Lower lobe of right lung (tissue), 2 donors: Measurements from ENCODE around the gene RETREG3. TPM values are rescaled to one million over a fixed set of nuclear protein-coding genes. Genes with fewer than 3 reads are reported as not detected.

Experiments used
- ATAC-seq, 2 donors: fragments of 200-7000 bp; cut with Tn5 transposase; one replicate each; pipeline ENCODE4 v1.9.1; 2020 to 2022; ENCODE audit warnings: mild to moderate bottlenecking in 2 of 2, moderate library complexity in 2 of 2
- DNase-seq: peaks from one replicate; pipeline ENCODE4 v3.0.0-alpha.2; 2020
- H3K27ac ChIP-seq: fragments of 200-600 bp; one replicate; pipeline ENCODE4 v1.8.0; 2022
- H3K27me3 ChIP-seq: fragments of 200-600 bp; one replicate; pipeline ENCODE4 v1.8.0; 2022; ENCODE audit warnings: low read depth
- H3K36me3 ChIP-seq: fragments of 200-600 bp; one replicate; pipeline ENCODE4 v1.8.0; 2022; ENCODE audit warnings: mild to moderate bottlenecking
- H3K4me1 ChIP-seq: fragments of 200-600 bp; one replicate; pipeline ENCODE4 v1.8.0; 2022
- H3K4me3 ChIP-seq: fragments of 200-600 bp; one replicate; pipeline ENCODE4 v1.8.0; 2022; ENCODE audit warnings: mild to moderate bottlenecking
- H3K9me3 ChIP-seq: fragments of 200-600 bp; one replicate; pipeline ENCODE4 v1.8.0; 2022
- CTCF ChIP-seq: fragments of 200-600 bp; IDR thresholded peaks from one replicate; pipeline ENCODE4 v1.8.0; 2022; ENCODE audit warnings: antibody characterized with exemption, mild to moderate bottlenecking
- intact Hi-C: fragments of 100-400 bp; cut with DNase I; formaldehyde crosslinking; loops from one replicate; pipeline ENCODE4 v1.11.0; 2022
- total RNA-seq: library from RNA; stranded (reverse); fragmentation: NEBNext Ultra II Directional; extraction: Animal tissue kit (Norgen Biotek cat#: 25700); gene quantifications from one replicate; pipeline ENCODE4 v1.2.1, GENCODE V29; 2021
- donor health status: DM: no; HTN: yes; CAD: no; lungs with severe emphysema.

The RETREG3 gene
- total RNA-seq, 1 donor from 2014 or later, result 70.7 TPM

- ATAC-seq, result peak; percentile 6
- H3K27ac ChIP-seq, result no peak overlapping the region
- intact Hi-C loops, result no loop called here
- H3K27me3 ChIP-seq, result no peaks in the 10 kb centered on the region
- H3K36me3 ChIP-seq, result peaks cover 72% of the 10 kb centered on the region
- no peaks in the 10 kb centered on the region for H3K9me3 ChIP-seq
- no peak overlapping the region for H3K4me3 ChIP-seq
- no peak for TF ChIP-seq CTCF
- H3K4me1 ChIP-seq, result peaks cover 32% of the 10 kb centered on the region
- DNase-seq, result no peak
These were observed 37.5 kb downstream of the RETREG3 start for GRCh38 chr17:42571435-42572225.

GRCh38 chr17:42568341-42569111, 40.6 kb downstream of the RETREG3 start:
- intact Hi-C loops, result no loop called here
- Histone ChIP-seq H3K36me3 (peaks cover 77% of the 10 kb centered on the region), H3K27ac (peak overlapping the region; percentile 96), H3K9me3 (no peaks in the 10 kb centered on the region), H3K4me3 (peak overlapping the region; percentile 86), H3K4me1 (peaks cover 48% of the 10 kb centered on the region), H3K27me3 (no peaks in the 10 kb centered on the region)
- no peak for TF ChIP-seq CTCF
- DNase-seq, result no peak
- no peak for ATAC-seq

GRCh38 chr17:42566883-42567573, 42.1 kb downstream of the RETREG3 start, which contains the start of gene MLX:
TSS of gene MLX (plus strand) at chr17:42567100. CDS start at chr17:42567125, 25 bp downstream.
- DNase-seq (peak; percentile 97), ATAC-seq (peak; percentile 90 to 92)
- Histone ChIP-seq H3K9me3 (no peaks in the 10 kb centered on the region), H3K36me3 (peaks cover 62% of the 10 kb centered on the region), H3K27ac (peak within 1 kb of the TSS; percentile 96), H3K4me3 (peak within 1 kb of the TSS; percentile 86), H3K27me3 (no peaks in the 10 kb centered on the region), H3K4me1 (peaks cover 55% of the 10 kb centered on the region)
- intact Hi-C loops, result no loop called here
- no peak for TF ChIP-seq CTCF

- Histone ChIP-seq H3K4me1 (peaks cover 53% of the 10 kb centered on the region), H3K36me3 (peaks cover 55% of the 10 kb centered on the region), H3K4me3 (peak overlapping the region; percentile 86), H3K27ac (peak overlapping the region; percentile 96), H3K27me3 (no peaks in the 10 kb centered on the region), H3K9me3 (no peaks in the 10 kb centered on the region)
- intact Hi-C loops, result no loop called here
- DNase-seq (no peak), ATAC-seq (no peak)
- no peak for TF ChIP-seq CTCF
These were observed 42.8 kb downstream of the RETREG3 start for GRCh38 chr17:42566215-42566882.
